Mammary epithelial cell (primary cell): Measurements from ENCODE around the gene AGBL5.

Source experiments
- EZH2 ChIP-seq: IDR thresholded peaks from 2 replicates; pipeline ENCODE4 v1.6.1; 2012; ENCODE audit warnings: low read length, inconsistent platforms, borderline replicate concordance
- TF ChIP-seq, protein P1 (sequence below), 2 donors: IDR thresholded peaks in 1 of 2; conservative IDR thresholded peaks in 1 of 2; 2 replicates each; pipeline ENCODE4 v1.5.1; 2011 to 2012; ENCODE audit warnings: inconsistent platforms in 2 of 2, low read length in 2 of 2, mild to moderate bottlenecking in 2 of 2, control low read depth in 1 of 2, low read depth in 1 of 2; ENCODE audit not compliant: insufficient read depth in 1 of 2; ENCODE audit errors: extremely low read depth in 1 of 2

DNA sequence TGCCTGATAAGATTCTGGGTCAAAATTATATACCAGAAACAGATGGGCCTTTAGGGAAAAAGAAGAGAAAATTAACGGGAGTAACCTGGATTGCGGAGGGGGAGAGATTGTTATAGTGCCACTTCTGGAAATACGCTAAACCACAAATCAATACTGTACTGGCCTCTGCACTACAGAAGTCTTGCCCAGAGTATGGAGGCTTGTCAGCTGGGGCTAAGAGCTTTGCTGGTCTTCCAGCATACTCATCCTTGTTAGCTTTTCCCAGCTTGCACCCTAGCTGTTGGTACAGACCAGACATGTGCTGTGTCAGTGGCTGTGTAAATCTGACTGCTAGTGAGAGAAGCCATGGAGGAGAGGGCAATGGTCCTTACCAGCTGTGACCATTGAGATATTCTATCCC lies 8.9 kb downstream of the AGBL5 start:
- TF ChIP-seq, protein P1, sequence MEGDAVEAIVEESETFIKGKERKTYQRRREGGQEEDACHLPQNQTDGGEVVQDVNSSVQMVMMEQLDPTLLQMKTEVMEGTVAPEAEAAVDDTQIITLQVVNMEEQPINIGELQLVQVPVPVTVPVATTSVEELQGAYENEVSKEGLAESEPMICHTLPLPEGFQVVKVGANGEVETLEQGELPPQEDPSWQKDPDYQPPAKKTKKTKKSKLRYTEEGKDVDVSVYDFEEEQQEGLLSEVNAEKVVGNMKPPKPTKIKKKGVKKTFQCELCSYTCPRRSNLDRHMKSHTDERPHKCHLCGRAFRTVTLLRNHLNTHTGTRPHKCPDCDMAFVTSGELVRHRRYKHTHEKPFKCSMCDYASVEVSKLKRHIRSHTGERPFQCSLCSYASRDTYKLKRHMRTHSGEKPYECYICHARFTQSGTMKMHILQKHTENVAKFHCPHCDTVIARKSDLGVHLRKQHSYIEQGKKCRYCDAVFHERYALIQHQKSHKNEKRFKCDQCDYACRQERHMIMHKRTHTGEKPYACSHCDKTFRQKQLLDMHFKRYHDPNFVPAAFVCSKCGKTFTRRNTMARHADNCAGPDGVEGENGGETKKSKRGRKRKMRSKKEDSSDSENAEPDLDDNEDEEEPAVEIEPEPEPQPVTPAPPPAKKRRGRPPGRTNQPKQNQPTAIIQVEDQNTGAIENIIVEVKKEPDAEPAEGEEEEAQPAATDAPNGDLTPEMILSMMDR (conservative IDR thresholded peaks at IDR 0.05 in 1 of 2, IDR thresholded peaks at IDR 0.05 in 1 of 2; ENCODE audit: extremely low read depth in 1 of 2, insufficient read depth in 1 of 2, low read depth in 1 of 2, low read length in 2 of 2): no peak
- no peak for TF ChIP-seq EZH2
